ENCODE data around the gene FHOD3. TPM values are rescaled to one million over a fixed set of nuclear protein-coding genes. Genes with fewer than 3 reads are reported as not detected.
A peak's percentile ranks its signal among the peaks of the same experiment; 100 is the strongest.

FHOD3 gene
- total and polyA plus RNA-seq, 2 of the 8 experiments (the other 6 are each of a cell fraction or from before 2014, with no cell fraction given): 9.7 to 10.5 TPM

GRCh38 chr18:36348331-36348730 is 50.8 kb downstream of the FHOD3 start:
- DNase-seq (ENCODE audit: low read depth in 1 of 2, low spot score in 2 of 2) (no peak), FAIRE-seq (no peak)
- H3K14ac ChIP-seq (ENCODE audit: insufficient read length): no peak overlapping the region
- POLR2A ChIA-PET (ENCODE audit: partially characterized antibody): no interaction called here
- H3K4me2 ChIP-seq (ENCODE audit: insufficient read depth in 1 of 2, low read depth in 2 of 2, low read length in 2 of 2): no peak overlapping the region
- H2AFZ ChIP-seq (ENCODE audit: low read length): no peak overlapping the region
- H3K56ac ChIP-seq (replicated peaks; ENCODE audit: insufficient read length, low read depth, low read length): no peak overlapping the region
- H2BK120ac ChIP-seq (replicated peaks; ENCODE audit: low read depth, low read length): no peak overlapping the region
- no peaks in the 10 kb centered on the region for H3K79me1 ChIP-seq (ENCODE audit: low read depth, low read length)
- H4K91ac ChIP-seq (replicated peaks; ENCODE audit: insufficient read length, low read length): no peak overlapping the region
- H3K4me3 ChIP-seq (ENCODE audit: extremely low read depth in 1 of 4, insufficient read depth in 2 of 4, low read depth in 3 of 4, low read length in 4 of 4): no peak overlapping the region
- no peak overlapping the region for H3K9ac ChIP-seq (replicated peaks in 1 of 4; ENCODE audit: extremely low read depth in 1 of 4, low read depth in 3 of 4, low read length in 3 of 4)
- H3K79me2 ChIP-seq (ENCODE audit: control insufficient read depth in 1 of 2, insufficient read depth in 2 of 2, low read length in 2 of 2): no peaks in the 10 kb centered on the region
- no peak overlapping the region for H3K23ac ChIP-seq (ENCODE audit: insufficient read length)
- no peak overlapping the region for H3K27ac ChIP-seq (ENCODE audit: low read depth, low read length)
- no peak for TF ChIP-seq POLR2A (IDR thresholded peaks at IDR 0.05; ENCODE audit: control extremely low read depth in 1 of 2, low read depth in 2 of 2, low read length in 2 of 2)
- no peak overlapping the region for H2BK15ac ChIP-seq (ENCODE audit: low read length)
- CTCF ChIA-PET (ENCODE audit: partially characterized antibody): no interaction called here
- H2BK5ac ChIP-seq (ENCODE audit: low read depth, low read length): no peak overlapping the region
- H3K36me3 ChIP-seq (ENCODE audit: control insufficient read depth in 2 of 4, insufficient read depth in 4 of 4, low read length in 3 of 4): no peaks in the 10 kb centered on the region
- no peaks in the 10 kb centered on the region for H4K20me1 ChIP-seq (replicated peaks in 1 of 2; ENCODE audit: control insufficient read depth in 1 of 2, insufficient read depth in 2 of 2, low read length in 2 of 2)
- H3K27me3 ChIP-seq (replicated peaks in 1 of 4; ENCODE audit: control insufficient read depth in 3 of 4, extremely low read depth in 1 of 4, insufficient read depth in 3 of 4, low read length in 3 of 4): no peaks in the 10 kb centered on the region; a peak in 1 of 7 replicates
- H2BK12ac ChIP-seq (ENCODE audit: low read depth, low read length): peak overlapping the region; percentile 4; the same call in 1 of the 2 replicates
- no peak overlapping the region for H3K4ac ChIP-seq (replicated peaks; ENCODE audit: insufficient read length, low read depth, low read length)
- no peak overlapping the region for H3K18ac ChIP-seq (ENCODE audit: extremely low read depth, low read length)
- no peak overlapping the region for H2AK5ac ChIP-seq (ENCODE audit: low read depth, low read length)
- H3K23me2 ChIP-seq (ENCODE audit: low read depth, low read length): no peaks in the 10 kb centered on the region; the same call in 1 of the 2 replicates
- WGBS, 2 experiments (ENCODE audit: extremely low coverage in 1 of 2, insufficient coverage in 1 of 2, insufficient read length in 1 of 2, insufficient replicate concordance in 2 of 2, low coverage in 1 of 2, low lambda C conversion rate in 2 of 2, missing lambda C conversion rate in 1 of 2): 89% methylated on average over 3 of the region's 3 CpGs; no CpG with 5 or more reads in 1 of the 2 experiments
- H3K9me3 ChIP-seq (ENCODE audit: insufficient read depth in 2 of 2, low read depth in 1 of 2, low read length in 1 of 2): no peaks in the 10 kb centered on the region
- H3K4me1 ChIP-seq (replicated peaks in 1 of 4; ENCODE audit: control insufficient read depth in 3 of 4, insufficient read depth in 4 of 4, low read length in 3 of 4): peaks cover 0 to 15% (median 12%) of the 10 kb centered on the region in 4 experiments; a peak in 6 of 7 replicates
- H4K5ac ChIP-seq (ENCODE audit: insufficient read length, low read depth, low read length): no peak overlapping the region
- H4K8ac ChIP-seq (ENCODE audit: extremely low read depth, insufficient read depth, low read length): no peak overlapping the region
- H2BK20ac ChIP-seq (ENCODE audit: low read length): no peak overlapping the region
